ENCODE results near the gene DCAF8L2. TPM values are rescaled to one million over a fixed set of nuclear protein-coding genes. Genes with fewer than 3 reads are reported as not detected.

DCAF8L2 gene
- total and polyA plus RNA-seq, 2 of the 13 experiments (the other 11 are each of a cell fraction or from before 2014, with no cell fraction given), result not detected

DNA sequence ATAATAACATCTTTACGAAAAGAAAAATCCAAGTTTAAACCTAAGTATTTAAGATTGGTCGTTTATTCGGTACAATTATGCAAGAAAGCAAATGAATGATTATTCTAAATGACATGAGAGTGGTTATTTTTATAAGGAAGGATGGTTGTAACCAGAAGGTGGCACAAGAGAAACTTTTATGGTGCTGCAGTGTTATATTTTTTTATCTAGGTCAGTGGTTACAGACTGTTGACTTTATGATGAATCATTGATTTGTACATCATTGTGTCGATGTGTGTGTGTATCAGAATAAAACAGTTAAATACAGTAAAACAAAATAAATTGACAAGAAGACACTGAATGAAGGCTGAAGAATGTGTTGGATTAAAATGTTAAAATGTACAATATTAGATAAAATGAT is 9.8 kb downstream of the DCAF8L2 start (continued):
- no peak for TF ChIP-seq ZNF678 (CRISPR knock-in tag; IDR thresholded peaks at IDR 0.05)

DNA sequence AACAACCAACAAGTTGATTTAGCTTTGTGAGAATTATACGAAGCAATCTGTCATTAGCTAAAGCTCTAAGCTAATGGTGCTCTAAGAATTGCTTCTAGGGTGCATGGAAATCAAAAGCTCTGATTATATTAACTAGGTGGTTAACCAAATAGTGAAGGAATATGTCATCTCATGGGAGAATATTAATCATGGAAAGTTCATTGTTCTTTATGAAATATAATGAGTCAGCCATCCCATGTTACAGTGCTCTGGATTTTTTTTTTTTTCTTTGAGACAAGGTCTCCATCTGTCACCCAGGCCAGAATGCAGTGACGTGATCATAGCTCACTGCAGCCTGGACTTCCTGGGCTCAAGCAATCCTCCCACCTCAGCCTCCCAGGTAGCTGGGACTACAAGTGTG is 10.5 kb downstream of the DCAF8L2 start:
- H3K27ac ChIP-seq (ENCODE audit: extremely low read length, insufficient read depth, low read length), result no peak overlapping the region
- H3K4me1 ChIP-seq (ENCODE audit: insufficient read depth, low read length), result no peaks in the 10 kb centered on the region
- no peak for TF ChIP-seq ZNF614 (CRISPR knock-in tag; IDR thresholded peaks at IDR 0.05; ENCODE audit: borderline replicate concordance)
- TF ChIP-seq FOSL2 (CRISPR knock-in tag; IDR thresholded peaks at IDR 0.05), result no peak
- TF ChIP-seq PAWR (CRISPR knock-in tag; IDR thresholded peaks at IDR 0.05; ENCODE audit: borderline replicate concordance), result no peak
- no peak for TF ChIP-seq KLF9 (CRISPR knock-in tag; IDR thresholded peaks at IDR 0.05; ENCODE audit: low read depth)
- no peak for TF ChIP-seq ZNF784 (CRISPR knock-in tag; IDR thresholded peaks at IDR 0.05; ENCODE audit: borderline replicate concordance)
- TF ChIP-seq ATAD3A (CRISPR knock-in tag; IDR thresholded peaks at IDR 0.05), result no peak
- no peak for TF ChIP-seq SCMH1 (CRISPR knock-in tag; IDR thresholded peaks at IDR 0.05; ENCODE audit: borderline replicate concordance)
- TF ChIP-seq ZNF790 (CRISPR knock-in tag; IDR thresholded peaks at IDR 0.05; ENCODE audit: borderline replicate concordance), result no peak
- no peak overlapping the region for H3K4me2 ChIP-seq (ENCODE audit: low read depth, low read length)
- H4K20me1 ChIP-seq (ENCODE audit: insufficient read depth, low read length), result no peaks in the 10 kb centered on the region
- CTCF ChIA-PET (ENCODE audit: low intra/inter-chr PET ratio, low total read pairs), result no interaction called here
- no TSS peak for BruUV-seq (replicated peaks)
- H3K9me3 ChIP-seq (ENCODE audit: low read length), result no peaks in the 10 kb centered on the region
- H3K36me3 ChIP-seq (replicated peaks in 1 of 2; ENCODE audit: control insufficient read depth in 1 of 2, insufficient read depth in 2 of 2, low read length in 2 of 2), result no peaks in the 10 kb centered on the region
- no peaks in the 10 kb centered on the region for H3K27me3 ChIP-seq (ENCODE audit: control insufficient read depth in 1 of 2, insufficient read depth in 2 of 2, low read length in 2 of 2)
- ATAC-seq, result no peak
- no peaks in the 10 kb centered on the region for H3K79me2 ChIP-seq (ENCODE audit: insufficient read depth, low read length)
- intact Hi-C loops (cut with micrococcal nuclease; ENCODE audit: unreplicated experiment), result no loop called here
- DNase-seq (ENCODE audit: low spot score), result no peak
- in situ Hi-C loops (cut with HindIII; ENCODE audit: extremely low pct_ligation_motif_present, low pct_unique_long_range_greater_than_20kb), result no loop called here
- H2AFZ ChIP-seq (ENCODE audit: low read length), result no peak overlapping the region
- FAIRE-seq, result no peak
- no peak overlapping the region for H3K9ac ChIP-seq (ENCODE audit: insufficient read depth, low read depth, low read length)
- POLR2A ChIA-PET, result no interaction called here
- no peak overlapping the region for H3K4me3 ChIP-seq (replicated peaks in 1 of 3; ENCODE audit: insufficient read depth in 1 of 3, low read depth in 2 of 3, low read length in 3 of 3)
- 30% methylated on average over 2 of the region's 2 CpGs for WGBS (ENCODE audit: low lambda C conversion rate)

Measured in HepG2 (cell line).